ENCODE results near the gene JAKMIP2. TPM values are rescaled to one million over a fixed set of nuclear protein-coding genes. Genes with fewer than 3 reads are reported as not detected.

The JAKMIP2 gene
- total RNA-seq, 1 donor from 2014 or later, result 0.49 TPM

DNA sequence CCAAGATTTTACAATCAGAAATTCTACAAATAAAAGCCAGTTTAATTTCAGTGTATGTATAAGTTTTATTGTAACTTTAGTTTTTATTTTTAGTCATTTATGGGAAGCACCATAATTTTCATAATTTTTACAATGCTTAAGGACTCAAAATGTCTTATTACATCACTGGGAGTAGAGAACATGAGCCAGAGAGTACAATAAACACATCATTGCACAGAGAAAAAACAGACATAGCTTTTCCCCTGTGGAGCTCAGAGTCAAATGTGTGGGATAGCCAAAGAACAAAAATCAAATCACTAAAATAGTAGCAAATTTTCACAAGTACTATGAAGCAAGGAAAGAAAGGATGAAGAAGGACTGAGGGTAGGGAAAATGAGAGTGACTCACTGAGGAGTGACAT lies 5.5 kb upstream of the JAKMIP2 start:
- no peak for DNase-seq

DNA sequence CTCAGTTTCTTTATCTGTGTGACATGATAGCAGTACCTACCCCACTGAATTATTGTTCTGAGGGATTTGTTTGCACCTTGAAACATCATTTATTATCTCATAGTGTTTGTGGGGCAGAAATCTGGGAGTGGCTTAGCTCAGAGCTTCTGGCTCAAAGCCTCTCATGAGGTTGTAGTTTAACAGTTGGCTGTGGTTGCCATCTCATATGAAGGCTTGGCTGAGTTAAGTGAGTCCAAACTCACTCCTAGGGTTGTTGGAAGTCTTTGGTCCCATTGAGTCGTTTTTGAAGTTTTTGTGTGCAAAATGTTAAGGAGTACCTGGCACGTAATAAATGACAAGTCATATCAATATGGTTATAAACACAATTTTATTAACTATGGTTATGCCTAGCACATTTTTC lies 3.6 kb upstream of the JAKMIP2 start:
- DNase-seq, result no peak

DNA sequence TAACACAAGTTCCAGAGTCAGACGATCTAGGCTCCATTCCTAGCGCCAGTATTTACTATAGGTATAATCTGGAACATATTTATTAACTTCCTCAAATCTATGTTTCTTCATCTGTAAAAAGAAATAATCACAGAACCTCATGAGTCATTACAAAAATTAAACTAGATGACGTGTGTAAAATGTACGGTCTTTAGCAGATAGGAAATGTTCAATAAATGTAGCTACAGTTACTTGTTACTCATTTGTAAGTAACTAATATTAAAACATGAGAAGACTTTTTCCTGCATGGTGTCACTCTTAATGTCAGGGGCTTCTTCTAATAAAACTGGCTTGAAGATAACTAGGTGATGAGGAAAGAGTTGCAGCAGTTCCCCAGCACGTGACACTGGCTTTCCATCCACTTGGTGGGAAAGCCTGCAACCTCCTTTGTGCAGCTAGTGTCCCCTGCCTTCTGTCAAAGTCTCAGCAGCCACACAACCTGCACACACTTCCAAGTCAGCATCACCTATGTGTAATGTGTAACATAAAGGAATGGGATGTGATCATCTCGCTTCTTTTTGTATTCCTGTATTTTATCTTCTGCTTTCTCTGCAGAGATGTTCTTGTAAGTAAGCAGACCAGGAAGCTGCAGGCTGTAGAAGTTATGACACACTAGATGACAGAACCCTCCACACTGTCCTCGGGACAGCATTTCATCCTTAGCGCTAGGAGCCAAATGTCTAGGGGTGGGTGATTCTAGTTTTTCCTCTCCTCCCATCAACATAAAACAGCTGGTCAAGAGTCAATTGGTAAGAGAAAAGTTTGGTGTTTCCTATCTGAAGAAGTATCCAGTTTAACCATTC lies 1.8 kb upstream of the JAKMIP2 start:
- no peak for DNase-seq

DNA sequence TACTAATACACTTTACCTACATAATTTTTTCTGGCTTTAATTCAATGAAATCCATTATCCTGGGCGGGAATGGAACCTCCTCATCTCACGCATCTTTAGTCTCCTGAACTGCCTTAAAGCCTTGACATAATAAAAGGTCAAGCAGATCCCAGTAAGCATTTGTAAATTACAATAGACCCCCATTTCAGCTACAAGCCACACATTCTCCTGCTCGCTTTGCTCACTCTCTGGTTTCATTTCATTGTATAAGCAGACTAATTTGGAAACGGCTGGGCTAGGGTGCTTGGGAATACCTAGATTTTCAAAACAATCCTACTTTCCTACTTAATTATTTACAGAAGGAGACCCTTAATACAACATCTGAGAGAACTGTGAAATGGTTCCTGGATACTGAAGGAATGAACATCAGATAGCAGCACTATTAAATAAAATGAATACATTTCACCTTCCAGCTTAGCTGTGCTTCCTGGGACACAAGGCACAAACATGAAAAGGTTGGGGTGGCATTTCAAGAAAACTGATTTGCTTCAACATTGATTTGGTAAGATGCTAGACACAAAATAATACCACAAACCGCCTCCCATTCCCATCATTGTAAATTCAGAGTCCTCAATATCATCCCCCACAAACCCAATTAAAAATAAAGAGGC lies 1.5 kb downstream of the JAKMIP2 start:
- no peak for DNase-seq

DNA sequence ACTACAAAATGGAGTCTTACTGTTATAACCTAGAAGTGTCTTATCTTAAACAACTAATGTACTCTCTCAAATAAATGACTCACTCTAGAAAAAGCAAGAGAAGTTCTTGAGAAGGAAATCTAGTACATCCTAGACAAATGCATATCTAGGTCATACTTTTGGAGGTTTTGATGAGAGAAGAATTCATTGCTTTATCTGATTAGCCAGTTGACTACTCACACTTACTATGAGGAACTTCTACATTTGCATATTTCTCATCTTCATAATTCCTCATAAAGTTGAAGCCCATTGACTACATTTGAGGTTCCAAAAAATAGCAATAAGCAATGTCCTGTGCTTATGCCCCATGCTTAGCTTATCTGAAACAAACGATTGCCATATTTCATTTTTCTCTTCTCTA lies 2.8 kb downstream of the JAKMIP2 start:
- no peak for DNase-seq

DNA sequence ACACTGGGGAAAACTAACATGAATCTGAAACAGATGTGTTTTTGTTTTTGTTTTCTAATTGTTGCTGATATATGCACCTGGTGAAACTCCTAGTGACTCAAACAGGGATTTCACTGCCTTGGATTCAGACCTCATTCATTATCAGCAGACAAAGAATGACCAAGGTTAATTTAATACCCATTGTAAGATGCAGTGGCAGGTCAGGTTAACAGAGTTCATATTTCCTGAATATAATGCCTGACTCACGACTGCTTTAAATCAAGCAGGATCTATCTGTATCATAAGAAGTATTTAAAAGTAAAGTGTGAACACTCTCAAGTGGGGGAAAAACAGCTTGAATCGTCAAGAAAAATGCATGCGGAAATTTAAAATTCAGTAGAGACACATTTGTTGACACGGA lies 5.5 kb downstream of the JAKMIP2 start:
- no peak for DNase-seq

DNA sequence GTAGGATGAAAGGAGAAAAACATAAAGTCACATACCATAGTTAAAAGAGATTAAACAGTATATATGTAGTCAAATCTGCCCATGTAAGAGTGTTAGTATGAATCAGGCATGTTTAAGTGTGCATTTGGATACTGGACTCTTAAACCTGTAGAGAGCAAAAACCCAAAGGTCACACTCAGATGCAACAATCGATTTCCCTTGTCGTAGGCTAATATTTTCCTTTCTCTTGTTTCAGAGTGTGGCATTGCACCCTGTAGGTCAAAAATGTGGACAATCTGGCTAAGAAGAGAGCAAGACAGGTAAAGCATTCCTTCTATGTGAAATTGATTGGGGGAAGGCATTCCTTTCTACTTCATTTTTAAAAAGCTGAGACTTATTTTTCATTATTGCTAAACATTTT lies 8.9 kb downstream of the JAKMIP2 start:
- DNase-seq, result no peak

DNA sequence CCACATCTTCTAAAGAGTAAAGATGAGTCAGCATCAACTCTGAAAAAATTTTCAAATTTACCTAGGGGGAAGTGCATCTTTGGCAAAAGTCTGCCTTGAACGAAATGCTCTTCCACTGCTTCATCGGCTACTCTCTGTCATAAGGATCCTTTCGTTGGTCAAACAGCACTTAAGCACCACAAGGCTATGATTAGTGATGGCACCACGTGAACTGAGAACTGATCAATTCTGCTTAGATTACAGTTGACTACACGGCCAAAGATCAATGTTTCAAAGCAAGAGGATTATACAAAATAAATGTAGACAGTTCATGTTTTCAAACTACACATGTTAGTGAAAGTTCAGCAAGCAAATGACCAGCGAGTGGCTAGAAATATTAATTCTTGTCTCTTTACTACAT lies 9.4 kb downstream of the JAKMIP2 start:
- DNase-seq, result no peak

DNA sequence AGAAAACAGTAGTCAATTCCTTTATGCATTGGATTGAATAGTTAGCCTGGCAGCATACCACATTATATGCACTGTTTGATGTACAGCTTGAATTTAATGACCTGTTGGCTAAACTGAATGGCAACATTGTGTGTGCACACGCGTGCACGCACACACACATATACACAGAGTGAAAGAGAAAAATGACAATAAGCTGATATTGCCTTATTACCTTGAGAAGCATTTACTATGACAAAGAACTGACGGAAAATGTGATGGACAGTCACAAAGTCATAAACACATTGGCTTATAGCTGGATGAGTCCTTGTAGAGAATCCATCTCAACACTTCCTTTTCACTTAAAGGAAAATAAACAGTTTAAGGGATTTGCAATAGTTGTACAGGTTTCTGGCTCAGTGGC lies 15.5 kb downstream of the JAKMIP2 start:
- no peak for DNase-seq

DNA sequence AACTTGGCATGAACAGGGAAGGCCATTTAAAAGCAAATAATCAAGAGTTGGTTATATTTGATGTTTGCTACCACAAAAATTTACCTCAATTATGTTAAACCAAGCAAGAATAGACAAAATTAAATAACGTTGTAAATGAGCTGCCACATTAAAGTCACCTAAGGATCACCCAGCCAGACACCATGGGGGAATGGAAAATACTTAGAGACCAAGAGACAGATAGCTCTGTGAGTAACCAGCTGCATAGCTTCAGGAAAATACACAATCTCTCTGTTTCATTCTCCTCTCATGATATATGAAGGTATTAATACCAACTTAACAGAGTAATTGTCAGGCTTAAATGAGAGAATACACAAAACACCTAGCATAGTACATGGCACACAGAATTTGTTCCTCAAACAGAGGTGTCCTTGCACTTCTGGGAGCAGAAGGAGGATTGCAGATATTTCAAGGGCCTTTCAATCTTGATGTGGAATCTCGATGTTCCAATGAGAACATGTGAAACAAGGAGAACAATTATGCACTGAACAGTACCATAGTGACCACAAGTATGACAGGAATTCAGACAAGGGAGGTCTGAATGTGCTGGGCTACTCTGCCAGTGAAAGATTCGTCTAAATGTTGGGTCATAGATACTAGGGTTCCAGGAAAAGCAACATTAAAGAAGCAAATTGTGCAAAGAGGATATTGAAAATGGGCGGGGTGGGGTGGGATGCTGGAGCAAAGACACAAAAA lies 18.6 kb downstream of the JAKMIP2 start:
- no peak for DNase-seq

DNA sequence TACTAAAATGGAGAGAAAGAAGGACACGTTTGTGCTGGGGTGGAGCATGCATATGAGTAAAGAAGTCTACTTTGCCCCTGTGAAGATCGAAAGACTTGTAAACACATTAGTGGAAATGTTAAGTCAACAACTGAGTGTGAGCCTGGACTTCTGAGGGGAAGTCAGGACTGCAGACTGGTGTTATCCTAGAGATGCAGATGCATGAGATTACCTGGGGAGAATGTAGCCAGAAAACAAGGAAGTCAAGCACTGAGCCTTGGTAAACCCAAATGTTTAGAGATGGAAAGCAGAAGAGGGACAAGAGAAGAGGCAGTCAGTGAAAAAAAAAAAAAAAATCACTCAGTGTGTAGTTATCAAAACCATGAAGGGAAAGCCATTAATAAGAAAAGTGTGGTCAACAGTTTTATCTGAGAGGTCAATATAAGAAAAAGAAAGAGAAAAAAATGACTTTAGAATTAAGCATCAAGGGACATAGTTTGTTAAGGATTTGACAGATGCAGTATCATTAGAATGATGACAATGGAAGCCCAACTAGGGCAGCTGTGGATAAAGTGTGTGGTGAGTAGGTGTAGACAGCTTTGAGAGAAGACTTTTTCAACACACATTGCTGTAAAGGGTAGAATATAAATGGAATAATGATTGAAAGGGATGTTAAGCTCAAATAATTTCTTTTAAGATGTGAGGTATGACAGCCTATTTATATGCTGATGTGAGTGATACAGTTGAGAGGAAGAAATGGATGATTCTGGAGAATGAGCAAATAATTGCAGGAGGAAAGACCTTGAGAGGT lies 22.2 kb downstream of the JAKMIP2 start:
- no peak for DNase-seq

DNA sequence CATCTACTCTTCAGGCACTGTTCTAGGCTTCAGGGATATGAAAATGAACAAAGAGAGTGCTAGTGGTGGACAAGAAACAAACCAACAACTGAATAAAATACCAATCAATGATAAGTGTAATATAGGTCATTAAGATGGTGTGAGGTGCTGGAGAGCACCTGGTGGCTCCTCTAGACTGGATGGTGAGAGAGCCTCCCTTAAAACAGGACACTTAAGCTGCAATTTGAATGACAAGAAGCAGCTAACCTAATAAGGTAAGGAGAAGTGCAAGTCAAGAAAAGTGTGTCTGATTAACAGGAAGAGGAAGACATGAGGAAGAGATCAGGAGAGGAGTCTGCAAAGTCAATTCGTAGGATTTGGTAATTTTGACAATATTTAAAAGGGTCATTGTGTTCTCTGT lies 23.1 kb downstream of the JAKMIP2 start:
- DNase-seq, result no peak

DNA sequence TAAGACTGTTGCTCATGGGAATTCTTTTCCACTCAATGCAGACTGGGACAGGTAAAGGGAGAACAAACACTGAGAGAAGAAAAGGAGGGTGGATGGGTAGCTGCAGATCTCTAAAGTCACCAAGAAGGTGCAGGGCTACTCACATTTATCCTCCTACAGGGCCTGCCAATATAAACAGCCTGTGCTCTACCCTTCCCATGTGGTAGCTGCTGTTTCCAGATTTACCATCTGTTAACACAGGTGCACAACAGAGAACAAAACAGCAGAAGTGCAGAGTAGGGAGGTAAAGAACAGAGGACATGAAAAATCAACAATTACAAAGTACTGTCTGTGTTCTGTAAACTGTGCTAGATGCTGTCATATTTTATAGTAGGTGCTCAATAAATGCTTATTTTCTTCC lies 26.0 kb downstream of the JAKMIP2 start:
- DNase-seq, result no peak

DNA sequence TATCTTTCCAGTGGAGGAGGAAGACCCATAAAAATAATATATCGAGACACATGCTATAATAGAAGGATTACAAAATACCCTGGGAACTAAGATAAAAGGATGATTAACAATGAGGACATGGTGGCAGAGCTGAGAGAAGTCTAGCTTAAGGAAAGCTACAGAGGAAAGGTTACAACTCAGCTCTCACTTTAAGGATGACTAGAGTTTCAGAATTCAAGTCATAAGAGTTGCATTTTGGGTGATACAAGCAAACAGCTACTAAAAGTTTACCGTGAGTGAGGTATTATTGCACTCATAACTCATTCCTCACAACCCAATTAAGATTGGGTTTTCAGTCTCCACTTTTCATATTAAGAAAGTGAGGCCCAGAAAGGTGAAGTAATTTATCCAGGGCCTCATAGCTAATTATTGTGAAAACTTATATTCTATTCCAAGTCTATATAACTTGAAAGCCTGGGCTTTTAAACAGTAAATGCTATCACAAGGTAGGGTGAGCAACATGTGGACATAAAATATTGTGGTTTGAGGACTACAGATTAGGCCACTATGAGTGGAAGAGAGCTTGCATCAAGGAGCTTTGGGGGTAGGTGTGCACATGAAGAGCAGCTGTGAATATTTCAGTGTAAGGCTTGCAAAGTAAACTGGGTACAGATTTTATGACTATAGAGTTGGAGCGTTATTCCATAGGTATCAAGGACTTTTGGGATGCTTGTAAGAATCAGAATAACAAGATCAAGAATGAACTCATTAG lies 28.0 kb downstream of the JAKMIP2 start:
- no peak for DNase-seq

DNA sequence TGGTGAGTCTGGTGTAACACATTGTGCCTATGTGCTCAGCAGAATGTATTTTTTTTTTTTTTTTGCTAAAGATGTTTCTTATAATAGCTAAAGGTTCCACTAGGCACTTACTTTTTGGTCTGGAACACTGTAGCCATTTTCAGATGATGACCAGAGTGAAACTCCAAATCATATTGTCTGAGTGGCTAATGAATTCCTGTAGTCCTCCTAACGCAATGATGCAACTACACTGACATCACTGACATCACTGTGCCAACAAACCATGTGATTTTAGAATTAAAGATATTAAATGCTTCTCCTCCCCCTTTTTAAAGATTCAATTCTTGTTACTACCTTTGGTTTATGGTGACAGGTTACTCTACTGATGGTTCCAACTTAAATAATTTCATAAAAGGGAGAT lies 28.8 kb downstream of the JAKMIP2 start:
- no peak for DNase-seq

DNA sequence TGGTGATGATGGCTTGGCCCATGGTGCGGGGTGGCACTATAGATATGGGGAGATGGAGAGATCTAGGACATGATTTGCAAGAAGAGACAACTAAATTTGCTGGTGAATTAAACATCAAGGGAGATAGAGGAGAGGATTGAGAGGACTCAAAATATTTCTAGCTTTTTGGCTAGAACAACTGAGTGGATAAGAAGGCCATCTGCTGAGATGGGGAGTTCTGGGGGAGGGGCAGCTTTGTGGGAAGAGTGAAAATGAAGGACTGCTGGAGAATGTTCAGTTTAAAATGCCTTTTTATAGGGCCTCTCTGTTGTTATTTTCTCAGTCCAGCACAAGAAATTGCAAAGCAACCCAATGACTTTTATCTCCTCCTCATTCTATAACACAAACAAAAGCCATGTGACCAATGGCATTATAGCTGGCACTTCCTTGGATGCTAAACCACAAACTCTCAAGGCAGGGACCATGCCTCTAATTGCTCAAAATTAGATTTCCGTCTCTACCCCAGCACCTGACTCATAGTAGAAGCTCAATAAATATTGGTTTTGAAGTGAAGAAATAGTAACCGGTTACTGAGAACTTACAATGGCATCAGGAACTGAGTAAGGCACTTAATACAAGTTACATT lies 29.8 kb downstream of the JAKMIP2 start:
- DNase-seq, result no peak

DNA sequence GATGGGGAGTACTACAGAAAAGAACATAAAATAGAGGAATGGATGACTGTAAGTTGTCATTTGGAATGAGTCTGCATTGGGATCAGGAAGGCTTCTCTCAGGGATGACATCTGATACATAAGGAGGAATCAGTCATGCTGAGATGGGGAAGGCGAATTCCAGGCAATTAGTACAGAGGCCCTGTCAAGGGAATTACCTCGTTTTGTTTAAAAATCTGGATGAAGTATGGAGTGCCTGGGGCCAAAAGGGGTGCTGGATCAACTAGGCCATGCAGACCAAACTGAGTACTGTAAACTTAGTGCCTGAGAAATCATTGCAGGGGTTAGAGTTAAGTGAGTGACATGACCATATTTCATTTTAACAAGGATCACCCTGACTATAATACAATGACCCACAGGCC lies 30.5 kb downstream of the JAKMIP2 start:
- DNase-seq, result no peak

DNA sequence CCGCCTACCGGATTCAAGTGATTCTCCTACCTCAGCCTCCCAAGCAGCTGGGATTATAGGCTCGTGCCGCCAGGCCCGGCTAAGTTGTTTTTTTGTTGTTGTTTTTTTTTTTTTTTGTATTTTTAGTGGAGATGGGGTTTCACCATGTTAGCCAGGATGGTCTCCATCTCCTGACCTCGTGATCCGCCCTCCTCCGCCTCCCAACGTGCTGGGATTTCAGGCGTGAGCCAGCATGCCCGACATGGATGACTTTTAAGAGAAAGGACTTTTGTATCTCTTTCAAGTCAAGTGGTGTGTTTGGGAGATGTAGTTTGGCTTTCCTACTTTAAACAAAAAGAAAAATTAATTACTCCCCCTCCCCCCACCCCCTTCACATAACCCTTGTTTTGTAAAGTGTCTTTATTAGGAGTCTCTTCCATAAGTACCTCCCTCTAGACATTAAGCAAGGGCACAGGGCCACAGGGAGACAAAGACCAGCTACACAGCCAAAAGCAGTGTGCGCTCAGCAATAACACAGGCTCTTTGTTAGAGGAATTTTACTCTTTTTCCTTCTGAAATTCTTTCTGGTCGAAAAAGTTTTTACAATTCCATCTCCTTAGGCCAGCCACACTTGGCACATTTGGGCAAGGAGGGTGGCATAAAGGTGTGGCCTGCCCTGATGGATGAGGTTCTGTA lies 31.2 kb downstream of the JAKMIP2 start:
- no peak for DNase-seq

DNA sequence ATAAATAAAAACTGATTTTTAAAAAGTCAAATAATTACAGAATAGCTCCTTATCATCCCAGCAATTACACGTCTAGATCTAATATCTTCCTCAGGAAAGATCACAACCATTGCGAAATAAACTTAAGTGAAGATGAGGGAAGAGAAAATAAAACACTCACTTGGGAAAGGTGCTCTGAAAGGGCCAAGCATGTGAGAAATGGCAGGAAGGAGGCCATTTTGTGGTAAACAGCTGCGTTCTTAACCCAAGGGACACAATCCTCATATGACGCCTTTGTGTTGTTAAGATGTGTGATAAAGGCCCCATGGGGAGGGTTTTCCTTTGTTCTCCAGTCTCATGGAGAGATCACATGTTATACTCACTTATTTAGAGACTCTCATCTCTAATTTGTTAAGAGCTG lies 32.5 kb downstream of the JAKMIP2 start:
- DNase-seq, result no peak

DNA sequence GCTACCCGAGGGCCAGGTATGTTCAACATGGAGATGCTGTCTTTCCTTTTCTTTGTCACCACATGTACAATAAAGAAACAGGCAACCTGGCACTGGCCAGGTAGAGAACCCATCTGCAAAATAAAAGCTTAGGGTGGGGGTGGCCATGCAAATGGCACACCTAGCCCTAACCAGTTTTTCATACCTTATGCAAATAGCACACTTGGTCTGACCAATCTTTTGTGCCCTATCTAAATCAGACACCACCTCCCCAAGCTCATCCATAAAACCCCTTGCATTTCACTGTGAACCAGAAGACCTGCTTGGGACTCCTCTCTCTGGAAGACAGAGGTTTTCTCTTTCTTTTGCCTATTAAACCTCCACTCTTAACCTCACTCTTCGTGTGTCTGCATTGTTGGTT lies 33.9 kb downstream of the JAKMIP2 start:
- no peak for DNase-seq

DNA sequence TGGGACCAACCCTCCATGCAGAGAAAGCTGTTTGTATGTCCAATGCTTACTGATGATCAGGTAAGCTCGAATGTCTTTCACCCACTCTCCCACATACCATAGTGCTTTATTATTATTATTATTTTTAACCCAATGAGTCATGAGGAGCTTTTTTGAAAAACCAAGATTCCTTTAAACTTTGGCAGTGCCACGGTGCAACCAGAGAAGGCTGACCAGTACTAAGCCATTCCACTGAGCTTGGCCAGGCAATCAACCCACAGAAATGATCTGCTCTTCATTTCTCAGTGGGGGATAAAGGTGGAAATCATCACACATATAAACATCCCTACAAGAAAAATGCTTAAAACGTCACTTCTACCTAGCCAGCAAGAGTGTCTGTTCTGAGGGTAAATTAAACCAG lies 35.5 kb downstream of the JAKMIP2 start:
- DNase-seq, result no peak

Measured in skin of body (tissue), 2 donors.